KOPT-K1 (cell line): ENCODE measurements around the gene HTRA2.

Experiments
- H3K27ac ChIP-seq: fragments of 200-600 bp; sonication (generic); 2 replicates; pipeline ENCODE4 v1.5.1; 2016; ENCODE audit warnings: antibody characterized with exemption, mild to moderate bottlenecking, low read depth, low read length; ENCODE audit not compliant: poor library complexity, severe bottlenecking
- H3K36me3 ChIP-seq: fragments of 200-600 bp; sonication (generic); 2 replicates; pipeline ENCODE4 v1.5.1; 2017; ENCODE audit warnings: antibody characterized with exemption, mild to moderate bottlenecking, low read length, moderate library complexity; ENCODE audit not compliant: insufficient read depth
- H3K9me3 ChIP-seq: fragments of 200-600 bp; sonication (generic); 2 replicates; pipeline ENCODE4 v1.5.1; 2017; ENCODE audit warnings: antibody characterized with exemption, low read length, mild to moderate bottlenecking; ENCODE audit not compliant: insufficient read depth, poor library complexity, severe bottlenecking

Gene HTRA2

GRCh38 chr2:74524955-74525716 is 4.6 kb upstream of the HTRA2 start:
- H3K36me3 ChIP-seq: peaks cover 34% of the 10 kb centered on the region
- no peaks in the 10 kb centered on the region for H3K9me3 ChIP-seq
- H3K27ac ChIP-seq: no peak overlapping the region

DNA sequence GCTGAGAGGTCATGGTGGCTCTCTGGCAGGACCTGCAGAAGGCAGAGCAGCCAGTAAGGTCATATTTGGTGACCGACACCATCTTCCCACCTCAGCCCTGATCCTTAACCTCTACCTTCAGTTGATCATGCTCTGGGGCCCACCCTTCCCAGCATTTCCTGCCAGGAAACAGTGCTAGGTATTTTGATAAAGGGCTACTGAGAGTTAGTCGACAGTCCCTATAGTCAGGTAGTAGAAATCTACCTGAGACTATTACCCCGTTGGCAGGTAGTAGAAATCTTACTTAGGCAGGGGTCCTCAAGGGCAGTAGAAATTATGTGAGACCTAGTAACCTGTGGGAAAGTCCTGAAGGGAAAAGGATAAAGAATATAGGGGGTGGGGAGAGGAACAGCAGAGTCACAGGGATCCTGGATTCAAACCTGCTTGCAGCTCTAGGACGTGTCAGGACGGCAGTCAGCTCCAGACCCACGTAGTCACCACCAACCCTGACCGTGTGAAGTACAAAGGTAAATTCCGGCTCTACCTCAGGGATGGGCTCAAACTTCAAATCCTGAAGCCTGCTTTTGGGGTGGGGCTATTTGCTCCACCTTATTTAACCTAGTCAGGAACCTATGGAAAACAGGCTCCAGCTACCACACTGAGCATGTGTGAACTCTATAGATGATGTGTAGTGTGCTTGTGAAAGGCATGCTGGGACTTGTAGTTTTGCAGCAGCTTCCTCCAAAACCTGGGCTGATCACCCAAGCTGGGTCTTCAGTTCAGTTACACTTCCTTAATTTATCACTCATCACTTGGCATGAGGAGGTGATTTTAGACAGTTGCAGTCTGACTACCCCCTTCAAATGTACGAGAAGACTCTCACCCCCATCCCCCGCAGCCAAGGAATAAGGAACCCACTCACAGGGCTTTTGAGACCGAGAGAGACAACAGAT is 3.8 kb upstream of the HTRA2 start, which contains the start of gene DQX1:
Gene DQX1, minus strand, starts transcription at position 515 of the 932 bp plus-strand sequence. Its CDS starts 502 bp downstream, at position 13.
- peaks cover 34% of the 10 kb centered on the region for H3K36me3 ChIP-seq
- no peak within 1 kb of the TSS for H3K27ac ChIP-seq
- no peaks in the 10 kb centered on the region for H3K9me3 ChIP-seq

DNA sequence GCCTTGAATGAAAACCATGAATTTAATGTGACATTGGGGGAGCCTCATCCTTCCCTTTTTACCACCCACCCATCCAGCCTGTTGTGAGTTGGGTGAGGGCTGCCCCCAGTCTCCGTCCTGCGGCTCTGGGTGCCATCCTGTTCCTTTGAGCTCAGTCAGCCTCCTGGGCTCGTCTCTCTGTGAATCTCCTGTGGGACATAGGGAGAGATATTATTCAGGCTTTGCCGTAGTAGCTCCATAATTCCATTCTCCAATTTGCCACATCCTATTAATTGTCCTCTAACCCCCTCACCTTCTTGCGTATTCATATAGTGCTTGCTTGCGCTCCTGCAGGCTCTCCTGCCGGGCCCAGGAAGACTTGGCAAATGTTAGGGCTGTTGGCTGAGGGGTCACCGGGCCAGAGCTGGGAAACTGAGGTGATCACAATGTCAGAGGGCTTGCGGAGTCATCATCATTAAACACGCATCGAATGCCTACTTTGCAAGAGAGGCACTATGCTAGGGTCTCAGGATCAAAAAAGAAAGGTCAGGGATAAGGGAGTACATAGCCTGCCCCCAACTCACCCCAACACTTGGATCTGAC is 3.0 kb upstream of the HTRA2 start:
- peaks cover 41% of the 10 kb centered on the region for H3K36me3 ChIP-seq
- H3K9me3 ChIP-seq: no peaks in the 10 kb centered on the region
- no peak overlapping the region for H3K27ac ChIP-seq

DNA sequence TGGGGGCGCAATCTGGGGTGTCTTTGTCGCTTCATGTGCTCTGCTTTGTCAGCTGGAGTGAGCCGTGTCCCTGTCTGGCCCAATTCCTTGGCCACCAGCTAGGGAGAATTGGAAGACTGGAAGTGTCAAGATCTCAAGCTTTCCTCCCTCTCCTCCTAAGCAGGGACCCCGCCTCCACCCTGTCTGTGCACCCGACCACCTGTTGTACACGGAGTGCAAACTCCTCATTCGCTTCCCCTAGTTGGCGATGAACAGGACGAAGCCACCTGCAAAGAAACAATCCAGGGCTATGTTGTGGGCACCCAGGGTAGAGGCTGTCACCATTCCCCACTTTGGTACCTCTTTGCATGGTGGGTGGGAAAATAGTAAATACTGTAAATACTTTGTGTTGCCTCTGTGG is 2.0 kb upstream of the HTRA2 start:
- Histone ChIP-seq H3K9me3 (no peaks in the 10 kb centered on the region), H3K36me3 (peaks cover 51% of the 10 kb centered on the region), H3K27ac (no peak overlapping the region)

GRCh38 chr2:74528600-74529356 is 955 bp upstream of the HTRA2 start:
- H3K27ac ChIP-seq: peak overlapping the region; percentile 91
- no peaks in the 10 kb centered on the region for H3K9me3 ChIP-seq
- H3K36me3 ChIP-seq: peaks cover 60% of the 10 kb centered on the region

GRCh38 chr2:74530239-74531187 is 780 bp downstream of the HTRA2 start:
- Histone ChIP-seq H3K9me3 (no peaks in the 10 kb centered on the region), H3K36me3 (peaks cover 59% of the 10 kb centered on the region), H3K27ac (peak overlapping the region; percentile 91)

GRCh38 chr2:74531666-74532065 is 1.9 kb downstream of the HTRA2 start:
- Histone ChIP-seq H3K9me3 (no peaks in the 10 kb centered on the region), H3K36me3 (peaks cover 47% of the 10 kb centered on the region), H3K27ac (peak overlapping the region; percentile 91)

GRCh38 chr2:74532222-74532621 is 2.5 kb downstream of the HTRA2 start:
- H3K9me3 ChIP-seq: no peaks in the 10 kb centered on the region
- peaks cover 42% of the 10 kb centered on the region for H3K36me3 ChIP-seq
- H3K27ac ChIP-seq: no peak overlapping the region

GRCh38 chr2:74533464-74533863 is 3.7 kb downstream of the HTRA2 start:
- peaks cover 30% of the 10 kb centered on the region for H3K36me3 ChIP-seq
- no peaks in the 10 kb centered on the region for H3K9me3 ChIP-seq
- no peak overlapping the region for H3K27ac ChIP-seq

- no peak overlapping the region for H3K27ac ChIP-seq
- H3K9me3 ChIP-seq: no peaks in the 10 kb centered on the region
- H3K36me3 ChIP-seq: peaks cover 30% of the 10 kb centered on the region
Measured at GRCh38 chr2:74534411-74534810, 4.7 kb downstream of the HTRA2 start.

DNA sequence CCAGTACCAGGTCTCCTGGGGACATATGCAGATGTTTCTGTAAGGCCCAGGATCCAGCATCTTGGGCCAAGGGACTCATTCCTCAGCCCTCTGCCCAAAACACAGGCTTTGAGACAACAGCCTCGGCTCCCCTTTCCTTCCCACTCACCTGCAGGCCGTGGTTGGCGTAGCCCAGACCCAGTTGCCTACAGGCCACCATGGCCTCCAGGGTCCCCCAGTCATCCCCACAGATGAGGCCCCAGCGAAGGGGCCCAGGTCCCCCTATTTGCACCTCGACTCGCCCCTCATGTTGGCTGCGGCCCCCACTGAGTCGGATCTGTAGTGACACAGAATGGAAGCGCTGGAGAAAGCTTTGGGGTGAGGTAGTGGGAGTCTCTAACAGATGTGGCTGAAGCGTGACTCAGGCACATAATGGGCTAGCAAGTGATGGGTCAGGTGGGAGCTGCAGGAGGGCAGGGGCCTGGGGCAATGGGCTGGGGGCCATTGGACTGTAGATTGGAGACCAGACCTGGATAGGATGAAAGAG is 5.8 kb downstream of the HTRA2 start:
- no peak overlapping the region for H3K27ac ChIP-seq
- peaks cover 30% of the 10 kb centered on the region for H3K36me3 ChIP-seq
- H3K9me3 ChIP-seq: no peaks in the 10 kb centered on the region

DNA sequence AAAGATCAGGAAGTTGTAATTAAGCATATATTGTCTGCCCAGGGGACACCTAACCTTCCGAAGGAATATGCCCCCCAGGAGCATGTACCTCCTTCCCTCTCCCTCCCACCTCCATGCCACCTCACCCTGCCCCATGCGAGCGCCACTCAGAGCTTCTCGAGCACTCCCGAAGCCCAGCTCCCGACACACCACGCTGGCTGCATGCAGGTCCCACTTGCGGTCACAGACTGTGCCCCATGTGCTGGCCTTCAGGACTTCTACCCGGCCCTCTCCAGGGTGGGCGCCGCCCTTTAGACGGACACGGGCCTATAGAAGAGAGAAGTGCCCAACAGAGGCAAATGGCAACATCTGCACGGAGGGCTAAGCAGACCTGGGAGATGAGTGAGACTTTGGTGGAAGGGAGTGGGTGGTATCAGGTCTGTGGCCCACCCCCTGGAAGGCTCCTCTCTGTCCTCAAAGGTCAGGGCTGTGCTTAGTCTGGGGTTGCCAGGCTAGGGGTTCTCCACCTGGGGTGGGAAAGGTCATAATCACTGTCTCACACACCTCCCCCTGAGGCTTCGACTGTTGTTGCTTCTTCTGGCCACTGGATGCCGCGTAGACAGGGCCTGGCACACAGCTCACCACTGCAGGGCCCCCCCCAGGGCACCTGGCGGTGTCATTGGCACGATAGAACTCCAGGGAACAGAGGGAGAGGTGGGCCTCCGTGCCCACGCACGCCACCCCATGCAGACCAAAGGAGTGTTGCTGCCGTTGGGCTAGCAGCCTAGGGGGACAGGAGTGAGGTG is 6.6 kb downstream of the HTRA2 start:
- Histone ChIP-seq H3K36me3 (peaks cover 27% of the 10 kb centered on the region), H3K9me3 (no peaks in the 10 kb centered on the region), H3K27ac (no peak overlapping the region)

DNA sequence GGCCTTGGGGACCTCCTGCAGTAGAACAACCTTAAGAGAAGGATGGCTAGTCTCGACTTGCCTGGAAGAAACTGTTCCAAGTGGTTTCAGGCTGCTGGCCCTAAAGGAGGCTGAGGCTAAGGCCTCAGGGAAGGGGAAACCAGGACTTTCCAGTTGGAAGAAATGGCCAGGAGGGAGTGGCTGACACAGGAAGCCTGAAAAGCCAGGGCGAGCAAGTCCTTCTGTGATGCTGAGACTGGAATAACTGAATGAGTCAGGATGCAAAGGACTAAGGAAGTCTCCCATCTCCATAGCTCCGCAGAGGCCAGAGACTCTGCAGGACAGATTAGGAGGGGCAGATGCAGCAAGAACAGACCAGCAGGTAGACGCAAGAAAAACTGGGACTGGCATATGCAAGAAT is 7.4 kb downstream of the HTRA2 start:
- H3K27ac ChIP-seq: no peak overlapping the region
- H3K9me3 ChIP-seq: no peaks in the 10 kb centered on the region
- peaks cover 20% of the 10 kb centered on the region for H3K36me3 ChIP-seq
